NT2/D1 (cell line): Measurements from ENCODE around the gene OXT.

ENCODE experiments used
- DNase-seq: peaks from one replicate; pipeline ENCODE4 v3.0.0-alpha.2; 2011; ENCODE audit warnings: low read depth, low spot score
- H3K27me3 ChIP-seq: 2 replicates; pipeline ENCODE4 v1.6.0; 2011; ENCODE audit warnings: mild to moderate bottlenecking; ENCODE audit not compliant: insufficient read length, insufficient read depth
- H3K36me3 ChIP-seq: 2 replicates; pipeline ENCODE4 v1.6.1; 2011; ENCODE audit warnings: mild to moderate bottlenecking, low read length, mixed read lengths; ENCODE audit not compliant: insufficient read depth, insufficient read length
- H3K4me1 ChIP-seq: 2 replicates; pipeline ENCODE4 v1.5.1; 2011; ENCODE audit not compliant: insufficient read depth, insufficient read length
- H3K4me3 ChIP-seq: 2 replicates; pipeline ENCODE4 v1.5.1; 2011; ENCODE audit warnings: low read depth; ENCODE audit not compliant: insufficient read length
- H3K9ac ChIP-seq: 2 replicates; pipeline ENCODE4 v1.6.0; 2011; ENCODE audit warnings: low read depth; ENCODE audit not compliant: insufficient read length
- H3K9me3 ChIP-seq: 2 replicates; pipeline ENCODE4 v1.5.1; 2011; ENCODE audit warnings: mild to moderate bottlenecking, low read length; ENCODE audit not compliant: insufficient read depth
- SUZ12 ChIP-seq: IDR thresholded peaks from 2 replicates; pipeline ENCODE4 v1.6.1; 2011; ENCODE audit not compliant: insufficient read length, insufficient read depth; ENCODE audit errors: extremely low read depth
- YY1 ChIP-seq: IDR thresholded peaks from 2 replicates; pipeline ENCODE4 v1.6.1; 2011; ENCODE audit not compliant: insufficient read length, insufficient read depth
- ZNF274 ChIP-seq: IDR thresholded peaks from 2 replicates; pipeline ENCODE4 v1.6.1; 2011; ENCODE audit warnings: mild to moderate bottlenecking, low read depth, low read length

The OXT gene

GRCh38 chr20:3094848-3095629 is 23.6 kb downstream of the OXT start:
- peaks cover 15% of the 10 kb centered on the region for H3K27me3 ChIP-seq
- H3K9me3 ChIP-seq = no peaks in the 10 kb centered on the region
- no peak overlapping the region for H3K4me3 ChIP-seq
- H3K4me1 ChIP-seq = peaks cover 3% of the 10 kb centered on the region
- H3K9ac ChIP-seq = peak overlapping the region; percentile 32
- DNase-seq = no peak
- no peaks in the 10 kb centered on the region for H3K36me3 ChIP-seq
- no peak for TF ChIP-seq YY1
- no peak for TF ChIP-seq ZNF274
- no peak for TF ChIP-seq SUZ12

- Histone ChIP-seq H3K36me3 (no peaks in the 10 kb centered on the region), H3K4me1 (no peaks in the 10 kb centered on the region), H3K4me3 (no peak overlapping the region), H3K27me3 (no peaks in the 10 kb centered on the region), H3K9me3 (no peaks in the 10 kb centered on the region), H3K9ac (no peak overlapping the region)
- TF ChIP-seq SUZ12 (no peak), YY1 (no peak), ZNF274 (no peak)
- no peak for DNase-seq
These were observed 29.1 kb downstream of the OXT start for GRCh38 chr20:3100480-3100879.

- no peak for DNase-seq
- no peak overlapping the region for H3K4me3 ChIP-seq
- TF ChIP-seq ZNF274 (no peak), YY1 (no peak), SUZ12 (no peak)
- no peaks in the 10 kb centered on the region for H3K9me3 ChIP-seq
- no peaks in the 10 kb centered on the region for H3K27me3 ChIP-seq
- no peak overlapping the region for H3K9ac ChIP-seq
- H3K4me1 ChIP-seq = no peaks in the 10 kb centered on the region
- H3K36me3 ChIP-seq = no peaks in the 10 kb centered on the region
These were observed 29.8 kb downstream of the OXT start for GRCh38 chr20:3101251-3101650.

- Histone ChIP-seq H3K4me3 (no peak overlapping the region), H3K27me3 (no peaks in the 10 kb centered on the region), H3K9ac (no peak overlapping the region), H3K9me3 (no peaks in the 10 kb centered on the region), H3K4me1 (peaks cover 7% of the 10 kb centered on the region), H3K36me3 (no peaks in the 10 kb centered on the region)
- no peak for DNase-seq
- no peak for TF ChIP-seq SUZ12
These were observed 30.5 kb downstream of the OXT start for GRCh38 chr20:3101737-3102574.

- Histone ChIP-seq H3K9ac (no peak overlapping the region), H3K27me3 (no peaks in the 10 kb centered on the region), H3K9me3 (no peaks in the 10 kb centered on the region), H3K36me3 (no peaks in the 10 kb centered on the region), H3K4me1 (peaks cover 11% of the 10 kb centered on the region), H3K4me3 (no peak overlapping the region)
- DNase-seq = no peak
- TF ChIP-seq SUZ12 = no peak
- no peak for TF ChIP-seq ZNF274
- no peak for TF ChIP-seq YY1
These were observed 31.4 kb downstream of the OXT start for GRCh38 chr20:3102575-3103368.

GRCh38 chr20:3103369-3104032 is 32.1 kb downstream of the OXT start:
- H3K9ac ChIP-seq = no peak overlapping the region
- no peaks in the 10 kb centered on the region for H3K36me3 ChIP-seq
- H3K4me1 ChIP-seq = peaks cover 11% of the 10 kb centered on the region
- no peaks in the 10 kb centered on the region for H3K9me3 ChIP-seq
- no peaks in the 10 kb centered on the region for H3K27me3 ChIP-seq
- no peak overlapping the region for H3K4me3 ChIP-seq
- no peak for DNase-seq
- TF ChIP-seq YY1 (no peak), SUZ12 (no peak), ZNF274 (no peak)
